Stimulated activated naive CD8-positive, alpha-beta T cell treated with anti-CD3 and anti-CD28 coated beads, Interleukin-15, Interleukin-2, amounts not matched to agents 100 U/mL and 50 U/mL, for 24 hours (primary cell): ENCODE results near the gene SPTLC3.

Source experiments
- ATAC-seq: fragments of 150-1000 bp; cut with Tn5 transposase; one replicate; pipeline ENCODE4 v1.10.0; 2021
- DNase-seq: peaks from one replicate; pipeline ENCODE4 v3.0.0; 2021

The SPTLC3 gene

GRCh38 chr20:13199279-13199678, 190.5 kb downstream of the SPTLC3 start:
- no peak for ATAC-seq
- DNase-seq = no peak

- DNase-seq (no peak), ATAC-seq (no peak)
Measured at GRCh38 chr20:13200767-13201500, 192.2 kb downstream of the SPTLC3 start.

GRCh38 chr20:13202565-13202964, 193.8 kb downstream of the SPTLC3 start:
- no peak for ATAC-seq
- no peak for DNase-seq

- DNase-seq = no peak
- ATAC-seq = no peak
Measured at GRCh38 chr20:13205425-13205824, 196.7 kb downstream of the SPTLC3 start.

- DNase-seq = no peak
- ATAC-seq = no peak
Measured at GRCh38 chr20:13205848-13206434, 197.2 kb downstream of the SPTLC3 start.

- DNase-seq (no peak), ATAC-seq (no peak)
Measured at GRCh38 chr20:13207016-13207415, 198.2 kb downstream of the SPTLC3 start.

- DNase-seq (no peak), ATAC-seq (no peak)
Measured at GRCh38 chr20:13211956-13212618, 203.3 kb downstream of the SPTLC3 start.

GRCh38 chr20:13212750-13213149, 204.0 kb downstream of the SPTLC3 start:
- ATAC-seq (peak; percentile 84), DNase-seq (no peak)

GRCh38 chr20:13213335-13213734, 204.6 kb downstream of the SPTLC3 start:
- DNase-seq (no peak), ATAC-seq (no peak)

GRCh38 chr20:13216533-13216932, 207.8 kb downstream of the SPTLC3 start:
- no peak for DNase-seq
- ATAC-seq = no peak
